IPS DF 19.7 (cell line): ENCODE results near the gene TRIM24.

Experiments used
- DNase-seq: peaks from one replicate; pipeline ENCODE4 v3.0.0-alpha.2; 2013; ENCODE audit warnings: low read depth, low spot score

Gene TRIM24

GRCh38 chr7:138538518-138538917 lies 78.5 kb downstream of the TRIM24 start:
- no peak for DNase-seq

GRCh38 chr7:138538997-138539644 lies 79.1 kb downstream of the TRIM24 start:
- DNase-seq, result no peak

GRCh38 chr7:138542183-138542582 lies 82.1 kb downstream of the TRIM24 start:
- DNase-seq, result no peak

GRCh38 chr7:138543739-138544138 lies 83.7 kb downstream of the TRIM24 start:
- no peak for DNase-seq

- no peak for DNase-seq
Observed at GRCh38 chr7:138545123-138545522, 85.1 kb downstream of the TRIM24 start.

GRCh38 chr7:138546064-138546619 lies 86.1 kb downstream of the TRIM24 start:
- DNase-seq, result no peak

- no peak for DNase-seq
Observed at GRCh38 chr7:138546829-138547228, 86.8 kb downstream of the TRIM24 start.

GRCh38 chr7:138549082-138549481 lies 89.0 kb downstream of the TRIM24 start:
- no peak for DNase-seq

- DNase-seq, result no peak
Observed at GRCh38 chr7:138550337-138550736, 90.3 kb downstream of the TRIM24 start.

- DNase-seq, result no peak
Observed at GRCh38 chr7:138551102-138551501, 91.0 kb downstream of the TRIM24 start.

- no peak for DNase-seq
Observed at GRCh38 chr7:138553805-138554204, 93.7 kb downstream of the TRIM24 start.

- no peak for DNase-seq
Observed at GRCh38 chr7:138554674-138555073, 94.6 kb downstream of the TRIM24 start.

GRCh38 chr7:138555684-138556083 lies 95.6 kb downstream of the TRIM24 start:
- no peak for DNase-seq

GRCh38 chr7:138556771-138557484 lies 96.9 kb downstream of the TRIM24 start:
- no peak for DNase-seq

- no peak for DNase-seq
Observed at GRCh38 chr7:138559448-138559847, 99.4 kb downstream of the TRIM24 start.

- no peak for DNase-seq
Observed at GRCh38 chr7:138563808-138564207, 103.7 kb downstream of the TRIM24 start.

- no peak for DNase-seq
Observed at GRCh38 chr7:138564365-138564764, 104.3 kb downstream of the TRIM24 start.

- DNase-seq, result no peak
Observed at GRCh38 chr7:138565071-138565450, 105.0 kb downstream of the TRIM24 start.

- DNase-seq, result no peak
Observed at GRCh38 chr7:138565451-138566114, 105.5 kb downstream of the TRIM24 start.

GRCh38 chr7:138568655-138569054 lies 108.6 kb downstream of the TRIM24 start:
- DNase-seq, result no peak

GRCh38 chr7:138569418-138569817 lies 109.4 kb downstream of the TRIM24 start:
- DNase-seq, result no peak

GRCh38 chr7:138570715-138571114 lies 110.7 kb downstream of the TRIM24 start:
- no peak for DNase-seq

GRCh38 chr7:138573741-138574140 lies 113.7 kb downstream of the TRIM24 start:
- DNase-seq, result no peak
